ENCODE results near the gene SORCS2. TPM values are rescaled to one million over a fixed set of nuclear protein-coding genes. Genes with fewer than 3 reads are reported as not detected.

SORCS2 gene
- total and polyA plus RNA-seq, 2 of the 13 experiments (the other 11 are each of a cell fraction or from before 2014, with no cell fraction given), result 0.82 to 1.0 TPM

GRCh38 chr4:7365462-7366179 lies 173.3 kb downstream of the SORCS2 start:
- ChIA-PET CTCF (ENCODE audit: low intra/inter-chr PET ratio, low total read pairs) (no interaction called here), POLR2A (no interaction called here)
- no peaks in the 10 kb centered on the region for H3K9me3 ChIP-seq (ENCODE audit: low read length)
- H4K20me1 ChIP-seq (ENCODE audit: insufficient read depth, low read length), result no peaks in the 10 kb centered on the region
- no peak overlapping the region for H3K4me3 ChIP-seq (replicated peaks in 1 of 3; ENCODE audit: insufficient read depth in 1 of 3, low read depth in 2 of 3, low read length in 3 of 3)
- TF ChIP-seq RBM22 (optimal IDR thresholded peaks at IDR 0.05; ENCODE audit: low read length), result no peak
- no peaks in the 10 kb centered on the region for H3K36me3 ChIP-seq (replicated peaks in 1 of 2; ENCODE audit: control insufficient read depth in 1 of 2, insufficient read depth in 2 of 2, low read length in 2 of 2)
- WGBS (ENCODE audit: low lambda C conversion rate), result 4% methylated on average over 8 of the region's 22 CpGs
- H3K27ac ChIP-seq (ENCODE audit: extremely low read length, insufficient read depth, low read length), result no peak overlapping the region
- DNase-seq (ENCODE audit: low spot score) (no peak), FAIRE-seq (no peak), ATAC-seq (no peak)
- no peaks in the 10 kb centered on the region for H3K79me2 ChIP-seq (ENCODE audit: insufficient read depth, low read length)
- no peaks in the 10 kb centered on the region for H3K4me1 ChIP-seq (ENCODE audit: insufficient read depth, low read length)
- H3K9ac ChIP-seq (ENCODE audit: insufficient read depth, low read depth, low read length), result no peak overlapping the region
- intact Hi-C loops (cut with micrococcal nuclease; ENCODE audit: unreplicated experiment), result no loop called here
- H3K4me2 ChIP-seq (ENCODE audit: low read depth, low read length), result no peak overlapping the region
- in situ Hi-C loops (cut with HindIII; ENCODE audit: extremely low pct_ligation_motif_present, low pct_unique_long_range_greater_than_20kb), result no loop called here
- peaks cover 2 to 41% of the 10 kb centered on the region in 2 experiments; a peak in 4 of 5 replicates for H3K27me3 ChIP-seq (ENCODE audit: control insufficient read depth in 1 of 2, insufficient read depth in 2 of 2, low read length in 2 of 2)
- no peak overlapping the region for H2AFZ ChIP-seq (ENCODE audit: low read length)
- no TSS peak for BruUV-seq (replicated peaks)

GRCh38 chr4:7366180-7366945 lies 174.0 kb downstream of the SORCS2 start:
- CTCF ChIA-PET (ENCODE audit: low intra/inter-chr PET ratio, low total read pairs), result no interaction called here
- Histone ChIP-seq H3K79me2 (ENCODE audit: insufficient read depth, low read length) (no peaks in the 10 kb centered on the region), H4K20me1 (ENCODE audit: insufficient read depth, low read length) (no peaks in the 10 kb centered on the region), H3K9me3 (ENCODE audit: low read length) (no peaks in the 10 kb centered on the region), H3K4me2 (ENCODE audit: low read depth, low read length) (no peak overlapping the region), H3K36me3 (replicated peaks in 1 of 2; ENCODE audit: control insufficient read depth in 1 of 2, insufficient read depth in 2 of 2, low read length in 2 of 2) (no peaks in the 10 kb centered on the region), H3K4me3 (replicated peaks in 1 of 3; ENCODE audit: insufficient read depth in 1 of 3, low read depth in 2 of 3, low read length in 3 of 3) (no peak overlapping the region), H3K27ac (ENCODE audit: extremely low read length, insufficient read depth, low read length) (no peak overlapping the region), H3K27me3 (ENCODE audit: control insufficient read depth in 1 of 2, insufficient read depth in 2 of 2, low read length in 2 of 2) (peaks cover 2 to 42% of the 10 kb centered on the region in 2 experiments; a peak in 4 of 5 replicates), H3K4me1 (ENCODE audit: insufficient read depth, low read length) (no peaks in the 10 kb centered on the region), H2AFZ (ENCODE audit: low read length) (no peak overlapping the region), H3K9ac (ENCODE audit: insufficient read depth, low read depth, low read length) (no peak overlapping the region)
- no peak for ATAC-seq
- intact Hi-C loops (cut with micrococcal nuclease; ENCODE audit: unreplicated experiment) (no loop called here), in situ Hi-C loops (cut with HindIII; ENCODE audit: extremely low pct_ligation_motif_present, low pct_unique_long_range_greater_than_20kb) (no loop called here)
- DNase-seq (ENCODE audit: low spot score), result no peak
- WGBS (ENCODE audit: low lambda C conversion rate), result 6% methylated on average over 11 of the region's 11 CpGs
- TF ChIP-seq ERF (CRISPR knock-in tag; IDR thresholded peaks at IDR 0.05), result no peak
- no peak for TF ChIP-seq HNRNPH1 (optimal IDR thresholded peaks at IDR 0.05; ENCODE audit: low read depth, low read length)
- no peak for TF ChIP-seq ZHX1 (CRISPR knock-in tag; IDR thresholded peaks at IDR 0.05; ENCODE audit: low read depth)
- TF ChIP-seq ZNF747 (CRISPR knock-in tag; IDR thresholded peaks at IDR 0.05; ENCODE audit: borderline replicate concordance), result no peak
- TF ChIP-seq ZFP90 (CRISPR knock-in tag; IDR thresholded peaks at IDR 0.05; ENCODE audit: borderline replicate concordance), result no peak
- BruUV-seq (replicated peaks), result no TSS peak
- no peak for FAIRE-seq
- POLR2A ChIA-PET, result no interaction called here
